HepG2 (cell line): Measurements from ENCODE around the gene PCBP2. TPM values are rescaled to one million over a fixed set of nuclear protein-coding genes. Genes with fewer than 3 reads are reported as not detected.

Source experiments
- ATAC-seq: fragments of 200-7000 bp; cut with Tn5 transposase; 3 replicates; pipeline ENCODE4 v1.9.1; 2020; ENCODE audit warnings: mild to moderate bottlenecking, moderate library complexity
- BruUV-seq: library from RNA; stranded (reverse); fragments of 400-500 nt; replicated peaks from 2 replicates; lab custom pipeline; 2021; lab: Mats Ljungman, UMichigan
- CTCF ChIA-PET: fragments of 300-600 bp; formaldehyde crosslinking; extraction: SDS; loops from one replicate; lab custom pipeline; 2021; ENCODE audit warnings: low total read pairs, inconsistent platforms, low intra/inter-chr PET ratio; lab: Yijun Ruan, JAX
- POLR2A ChIA-PET: fragments of 350-600 bp; sonication (Branson Sonifier 250); formaldehyde crosslinking; loops from one replicate; lab custom pipeline; 2020; ENCODE audit warnings: antibody characterized with exemption, inconsistent platforms; lab: Yijun Ruan, JAX
- DNase-seq: peaks from one replicate; pipeline ENCODE4 v3.0.0-alpha.2; 2015; ENCODE audit warnings: low spot score
- FAIRE-seq: peaks from 3 replicates; lab custom pipeline; 2011; peaks lifted over from hg19 to GRCh38; lab: Jason Lieb, UNC
- H2AFZ ChIP-seq: one replicate; pipeline ENCODE4 v1.6.1; 2011; ENCODE audit warnings: low read length, inconsistent platforms
- H3K27ac ChIP-seq: fragments of 300-600 bp; 3 replicates; pipeline ENCODE4 v1.8.0; 2011; ENCODE audit warnings: mixed run types, mild to moderate bottlenecking, mixed read lengths, low read length, inconsistent platforms; ENCODE audit not compliant: insufficient read depth; ENCODE audit errors: extremely low read length
- H3K27me3 ChIP-seq, 2 experiments: fragments of 200-600 bp in 1 of 2; 2 replicates in 1 of 2; 3 replicates in 1 of 2; pipeline versions ENCODE4 v1.6.0 to v1.8.0; 2011; ENCODE audit warnings: low read length in 2 of 2, mild to moderate bottlenecking in 2 of 2, moderate library complexity in 2 of 2, inconsistent platforms in 1 of 2; ENCODE audit not compliant: insufficient read depth in 2 of 2, control insufficient read depth in 1 of 2
- H3K36me3 ChIP-seq, 2 experiments: fragments of 200-600 bp in 1 of 2; replicated peaks in 1 of 2; 2 replicates in 1 of 2; 3 replicates in 1 of 2; pipeline versions ENCODE4 v1.5.1 to v1.8.0; 2011; ENCODE audit warnings: low read length in 2 of 2, inconsistent platforms in 1 of 2; ENCODE audit not compliant: insufficient read depth in 2 of 2, control insufficient read depth in 1 of 2
- H3K4me1 ChIP-seq: 2 replicates; pipeline ENCODE4 v1.5.1; 2012; ENCODE audit warnings: low read length, inconsistent platforms; ENCODE audit not compliant: insufficient read depth
- H3K4me2 ChIP-seq: 2 replicates; pipeline ENCODE4 v1.6.0; 2011; ENCODE audit warnings: low read depth, low read length, inconsistent platforms
- H3K4me3 ChIP-seq, 3 experiments: fragments of 200-600 bp in 1 of 3; sonication (generic), shearing (Covaris generic) in 1 of 3; replicated peaks in 1 of 3; 2 replicates each; pipeline ENCODE4 v1.5.1; 2011 to 2016; ENCODE audit warnings: low read length in 3 of 3, inconsistent platforms in 2 of 3, low read depth in 2 of 3, mild to moderate bottlenecking in 2 of 3, control low read depth in 1 of 3, mixed read lengths in 1 of 3; ENCODE audit not compliant: insufficient read depth in 1 of 3
- H3K79me2 ChIP-seq: one replicate; pipeline ENCODE4 v1.6.1; 2011; ENCODE audit warnings: low read length, inconsistent platforms; ENCODE audit not compliant: insufficient read depth
- H3K9ac ChIP-seq: 2 replicates; pipeline ENCODE4 v1.6.0; 2011; ENCODE audit warnings: mild to moderate bottlenecking, low read depth, low read length, inconsistent platforms; ENCODE audit not compliant: insufficient read depth
- H3K9me3 ChIP-seq: 2 replicates; pipeline ENCODE4 v1.5.1; 2012; ENCODE audit warnings: mild to moderate bottlenecking, low read length
- H4K20me1 ChIP-seq: 2 replicates; pipeline ENCODE4 v1.6.0; 2011; ENCODE audit warnings: inconsistent platforms, mild to moderate bottlenecking, low read length, moderate library complexity; ENCODE audit not compliant: insufficient read depth
- ATF7-NPFF ChIP-seq: sonication (generic); formaldehyde crosslinking; IDR thresholded peaks from 2 replicates; pipeline ENCODE4 v1.8.1; 2023; ENCODE audit warnings: mild to moderate bottlenecking, low read depth, missing genetic modification reagents, moderate library complexity
- ELF4 ChIP-seq: sonication (generic); formaldehyde crosslinking; IDR thresholded peaks from 2 replicates; pipeline ENCODE4 v1.5.0; 2020; ENCODE audit warnings: missing genetic modification reagents, mild to moderate bottlenecking, moderate library complexity, borderline replicate concordance
- GRHL1 ChIP-seq: sonication (generic); formaldehyde crosslinking; conservative IDR thresholded peaks from 2 replicates; pipeline ENCODE4 v1.8.0; 2022; ENCODE audit warnings: missing genetic modification reagents
- HNRNPL ChIP-seq: fragments of 200-400 bp; formaldehyde crosslinking; IDR thresholded peaks from 2 replicates; pipeline ENCODE4 v1.6.1; 2017; ENCODE audit warnings: mild to moderate bottlenecking, low read depth, low read length
- MAF1 ChIP-seq: sonication (generic); formaldehyde crosslinking; IDR thresholded peaks from 2 replicates; pipeline ENCODE4 v1.5.0; 2020; ENCODE audit warnings: missing genetic modification reagents, borderline replicate concordance
- MATR3 ChIP-seq: sonication (generic); formaldehyde crosslinking; IDR thresholded peaks from 2 replicates; pipeline ENCODE4 v1.4.0; 2020; ENCODE audit warnings: missing genetic modification reagents
- NR2F6 ChIP-seq, 2 experiments: IDR thresholded peaks; 2 replicates each; pipeline ENCODE4 v1.6.1; 2016; ENCODE audit warnings: antibody characterized with exemption in 1 of 2, mild to moderate bottlenecking in 1 of 2
- RAD51 ChIP-seq: fragments of 450-650 bp; IDR thresholded peaks from 2 replicates; pipeline ENCODE4 v1.6.1; 2016; ENCODE audit warnings: borderline replicate concordance
- RFXAP ChIP-seq: sonication (generic); formaldehyde crosslinking; IDR thresholded peaks from 2 replicates; pipeline ENCODE4 v1.4.0; 2020; ENCODE audit warnings: missing genetic modification reagents, borderline replicate concordance
- SALL2 ChIP-seq: sonication (generic); formaldehyde crosslinking; IDR thresholded peaks from 2 replicates; pipeline ENCODE4 v1.8.1; 2023; ENCODE audit warnings: mild to moderate bottlenecking, missing genetic modification reagents, inconsistent platforms
- TFE3 ChIP-seq: IDR thresholded peaks from 2 replicates; pipeline ENCODE4 v1.6.1; 2016
- ZNF530 ChIP-seq: sonication (generic); formaldehyde crosslinking; IDR thresholded peaks from 2 replicates; pipeline ENCODE4 v1.5.0; 2020; ENCODE audit warnings: low read depth, mild to moderate bottlenecking, missing genetic modification reagents
- ZNF766 ChIP-seq: sonication (generic); formaldehyde crosslinking; IDR thresholded peaks from 2 replicates; pipeline ENCODE4 v1.5.0; 2020; ENCODE audit warnings: missing genetic modification reagents, borderline replicate concordance
- ZNF879 ChIP-seq: sonication (generic); formaldehyde crosslinking; IDR thresholded peaks from 2 replicates; pipeline ENCODE4 v1.8.1; 2023; ENCODE audit warnings: missing genetic modification reagents
- WGBS: methylation state at CpG from one replicate; pipeline ENCODE4 v1.1.6; 2017; ENCODE audit warnings: low lambda C conversion rate; 5-methylcytosine and 5-hydroxymethylcytosine counted together
- in situ Hi-C: cut with HindIII; loops from 2 replicates; pipeline ENCODE4 v1.10.0; 2017; ENCODE audit warnings: low pct_unique_long_range_greater_than_20kb; ENCODE audit not compliant: extremely low pct_ligation_motif_present
- intact Hi-C: fragments of 100-400 bp; cut with micrococcal nuclease; formaldehyde crosslinking; loops from one replicate; pipeline ENCODE4 v1.10.0; 2022; ENCODE audit not compliant: unreplicated experiment
- polyA plus RNA-seq, 8 experiments: library from polyadenylated mRNA; depleted of rRNA in 3 of 8; stranded (reverse) in 7 of 8; unstranded in 1 of 8; fragments of >200 nt; fragmentation: Illumina TruSeq in 4 of 8; extraction: Trizol in 4 of 8; gene quantifications; 2 replicates each; pipeline versions ENCODE4 v1.2.1 to v1.2.3, GENCODE V29; 2011 to 2016; ENCODE audit warnings: low read depth in 4 of 8, missing spikeins in 1 of 8, mixed read lengths in 1 of 8; ENCODE audit not compliant: insufficient read depth in 1 of 8
- total RNA-seq, 5 experiments: library from RNA; depleted of rRNA; stranded (reverse); fragments of >200 nt; fragmentation: Illumina TruSeq; extraction: Trizol; gene quantifications; 2 replicates each; pipeline ENCODE4 v1.2.3, GENCODE V29; 2016; ENCODE audit warnings: low read depth in 1 of 5
- TF ChIP-seq, protein P1 (sequence below): sonication (generic); formaldehyde crosslinking; IDR thresholded peaks from 2 replicates; pipeline ENCODE4 v1.4.0; 2020; ENCODE audit warnings: low read depth, mild to moderate bottlenecking, missing genetic modification reagents
- TF ChIP-seq, protein P2 (sequence below): IDR thresholded peaks from 2 replicates; pipeline ENCODE4 v1.6.1; 2012; ENCODE audit warnings: low read depth, low read length, improper control_type of control experiment

The PCBP2 gene
- total and polyA plus RNA-seq, 2 of the 13 experiments (the other 11 are each of a cell fraction or from before 2014, with no cell fraction given) = 154 to 345 TPM

- peaks cover 10 to 23% of the 10 kb centered on the region in 2 experiments; a peak in 4 of 5 replicates for H3K36me3 ChIP-seq
- peak overlapping the region; percentile 89 for H3K9ac ChIP-seq
- ATAC-seq = no peak
- H3K27me3 ChIP-seq = no peaks in the 10 kb centered on the region; a peak in 1 of 5 replicates
- peak overlapping the region; percentile 61 to 78 (median 76) for H3K4me3 ChIP-seq
- peaks cover 34% of the 10 kb centered on the region for H3K4me1 ChIP-seq
- peak overlapping the region; percentile 88 for H3K27ac ChIP-seq
- in situ Hi-C loops (loop anchor here (5.0 kb wide), 1 partner anchor 175 kb away; no protein-coding TSS in a partner anchor), intact Hi-C loops (no loop called here)
- H3K79me2 ChIP-seq = peaks cover 16% of the 10 kb centered on the region
- H3K9me3 ChIP-seq = no peaks in the 10 kb centered on the region
- no peak overlapping the region for H2AFZ ChIP-seq
- peak overlapping the region; percentile 96 for H3K4me2 ChIP-seq
- BruUV-seq = no TSS peak
- no peak for DNase-seq
- FAIRE-seq = no peak
- H4K20me1 ChIP-seq = no peaks in the 10 kb centered on the region
- WGBS = 81% methylated on average over 9 of the region's 9 CpGs
- CTCF ChIA-PET = no interaction called here
- POLR2A ChIA-PET = interaction anchor here (1.7 to 2.4 kb wide), 2 partner anchors 10 to 13 kb away, joined by 6 to 35 read pairs; no protein-coding TSS in a partner anchor
- TF ChIP-seq ATF7-NPFF (CRISPR knock-in tag) (no peak), TFE3 (no peak), ZNF879 (no peak), SALL2 (CRISPR knock-in tag) (no peak), ELF4 (CRISPR knock-in tag) (no peak), RFXAP (no peak), MAF1 (CRISPR knock-in tag) (no peak), NR2F6 (IDR thresholded peaks at IDR 0.05) (no peak), NR2F6 (CRISPR knock-in tag; IDR thresholded peaks at IDR 0.05) (no peak), MATR3 (CRISPR knock-in tag) (no peak), HNRNPL (no peak), ZNF530 (CRISPR knock-in tag) (no peak), ZNF766 (no peak), GRHL1 (CRISPR knock-in tag) (no peak), RAD51 (no peak)
- TF ChIP-seq, protein P1, sequence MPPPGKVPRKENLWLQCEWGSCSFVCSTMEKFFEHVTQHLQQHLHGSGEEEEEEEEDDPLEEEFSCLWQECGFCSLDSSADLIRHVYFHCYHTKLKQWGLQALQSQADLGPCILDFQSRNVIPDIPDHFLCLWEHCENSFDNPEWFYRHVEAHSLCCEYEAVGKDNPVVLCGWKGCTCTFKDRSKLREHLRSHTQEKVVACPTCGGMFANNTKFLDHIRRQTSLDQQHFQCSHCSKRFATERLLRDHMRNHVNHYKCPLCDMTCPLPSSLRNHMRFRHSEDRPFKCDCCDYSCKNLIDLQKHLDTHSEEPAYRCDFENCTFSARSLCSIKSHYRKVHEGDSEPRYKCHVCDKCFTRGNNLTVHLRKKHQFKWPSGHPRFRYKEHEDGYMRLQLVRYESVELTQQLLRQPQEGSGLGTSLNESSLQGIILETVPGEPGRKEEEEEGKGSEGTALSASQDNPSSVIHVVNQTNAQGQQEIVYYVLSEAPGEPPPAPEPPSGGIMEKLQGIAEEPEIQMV (CRISPR knock-in tag) = no peak
- TF ChIP-seq, protein P2, sequence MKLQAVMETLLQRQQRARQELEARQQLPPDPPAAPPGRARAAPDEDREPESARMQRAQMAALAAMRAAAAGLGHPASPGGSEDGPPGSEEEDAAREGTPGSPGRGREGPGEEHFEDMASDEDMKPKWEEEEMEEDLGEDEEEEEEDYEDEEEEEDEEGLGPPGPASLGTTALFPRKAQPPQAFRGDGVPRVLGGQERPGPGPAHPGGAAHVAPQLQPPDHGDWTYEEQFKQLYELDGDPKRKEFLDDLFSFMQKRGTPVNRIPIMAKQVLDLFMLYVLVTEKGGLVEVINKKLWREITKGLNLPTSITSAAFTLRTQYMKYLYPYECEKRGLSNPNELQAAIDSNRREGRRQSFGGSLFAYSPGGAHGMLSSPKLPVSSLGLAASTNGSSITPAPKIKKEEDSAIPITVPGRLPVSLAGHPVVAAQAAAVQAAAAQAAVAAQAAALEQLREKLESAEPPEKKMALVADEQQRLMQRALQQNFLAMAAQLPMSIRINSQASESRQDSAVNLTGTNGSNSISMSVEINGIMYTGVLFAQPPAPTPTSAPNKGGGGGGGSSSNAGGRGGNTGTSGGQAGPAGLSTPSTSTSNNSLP = no peak
These were observed 50.4 kb downstream of the PCBP2 start for GRCh38 chr12:53502331-53502730.
